ENCODE data around the gene PLA2G12B. TPM values are rescaled to one million over a fixed set of nuclear protein-coding genes. Genes with fewer than 3 reads are reported as not detected.

PLA2G12B gene
- total and polyA plus RNA-seq, 4 donors, result 31.9 to 60.2 (median 47.3) TPM

- no peak overlapping the region for H3K9ac ChIP-seq (ENCODE audit: low read depth in 1 of 2, low read length in 2 of 2)
- DNase-seq (ENCODE audit: low spot score), result no peak
- 94% methylated on average over 20 of the region's 20 CpGs for WGBS
- no peak for TF ChIP-seq TAF1 (conservative IDR thresholded peaks at IDR 0.05)
- no peak for TF ChIP-seq ZBTB33 (IDR thresholded peaks at IDR 0.05)
- TF ChIP-seq FOXA2 (IDR thresholded peaks at IDR 0.05), result no peak
- TF ChIP-seq GABPA (IDR thresholded peaks at IDR 0.05 in 1 of 2, conservative IDR thresholded peaks at IDR 0.05 in 1 of 2), result no peak
- no peak for TF ChIP-seq CTCF (IDR thresholded peaks at IDR 0.05; ENCODE audit: low read depth, low read length, missing input control)
- no peak for TF ChIP-seq YY1 (IDR thresholded peaks at IDR 0.05)
- H3K36me3 ChIP-seq (ENCODE audit: control insufficient read depth in 4 of 4, insufficient read depth in 3 of 4, low read depth in 1 of 4, low read length in 3 of 4), result peaks cover 9 to 36% (median 33%) of the 10 kb centered on the region in 4 donors
- peaks cover 0 to 10% (median 6%) of the 10 kb centered on the region in 4 donors for H3K4me1 ChIP-seq (ENCODE audit: control insufficient read depth in 4 of 4, insufficient read depth in 4 of 4, low read length in 3 of 4)
- H3K9me3 ChIP-seq (ENCODE audit: control insufficient read depth in 4 of 4, low read length in 3 of 4), result no peaks in the 10 kb centered on the region
- H3K4me3 ChIP-seq (ENCODE audit: low read depth in 1 of 3, low read length in 3 of 3), result no peak overlapping the region
- no peaks in the 10 kb centered on the region for H3K27me3 ChIP-seq (ENCODE audit: control insufficient read depth in 4 of 4, insufficient read depth in 4 of 4, low read length in 3 of 4)
- H3K27ac ChIP-seq (ENCODE audit: low read depth in 1 of 2, low read length in 2 of 2), result no peak overlapping the region
Measured at GRCh38 chr10:72932259-72933015, 22.2 kb downstream of the PLA2G12B start.

- Histone ChIP-seq H3K9ac (ENCODE audit: low read depth in 1 of 2, low read length in 2 of 2) (no peak overlapping the region), H3K4me1 (ENCODE audit: control insufficient read depth in 4 of 4, insufficient read depth in 4 of 4, low read length in 3 of 4) (peaks cover 1 to 13% (median 9%) of the 10 kb centered on the region in 4 donors), H3K9me3 (ENCODE audit: control insufficient read depth in 4 of 4, low read length in 3 of 4) (no peaks in the 10 kb centered on the region), H3K36me3 (ENCODE audit: control insufficient read depth in 4 of 4, insufficient read depth in 3 of 4, low read depth in 1 of 4, low read length in 3 of 4) (peaks cover 7 to 25% (median 21%) of the 10 kb centered on the region in 4 donors), H3K4me3 (ENCODE audit: low read depth in 1 of 3, low read length in 3 of 3) (no peak overlapping the region), H3K27ac (ENCODE audit: low read depth in 1 of 2, low read length in 2 of 2) (no peak overlapping the region), H3K27me3 (ENCODE audit: control insufficient read depth in 4 of 4, insufficient read depth in 4 of 4, low read length in 3 of 4) (no peaks in the 10 kb centered on the region)
- WGBS, result 87% methylated on average over 2 of the region's 2 CpGs
- no peak for DNase-seq (ENCODE audit: low spot score)
- TF ChIP-seq FOXA1 (IDR thresholded peaks at IDR 0.05) (no peak), YY1 (IDR thresholded peaks at IDR 0.05) (no peak), ATF3 (IDR thresholded peaks at IDR 0.05) (no peak), FOXA2 (IDR thresholded peaks at IDR 0.05) (no peak), RAD21 (IDR thresholded peaks at IDR 0.05) (no peak), HNF4G (IDR thresholded peaks at IDR 0.05) (no peak), MAX (IDR thresholded peaks at IDR 0.05) (no peak), CTCF (IDR thresholded peaks at IDR 0.05; ENCODE audit: low read depth, low read length, missing input control) (no peak), SP1 (IDR thresholded peaks at IDR 0.05) (no peak), TAF1 (conservative IDR thresholded peaks at IDR 0.05) (no peak), GABPA (IDR thresholded peaks at IDR 0.05 in 1 of 2, conservative IDR thresholded peaks at IDR 0.05 in 1 of 2) (no peak), NR2F2 (IDR thresholded peaks at IDR 0.05) (no peak), EGR1 (IDR thresholded peaks at IDR 0.05; ENCODE audit: low read depth in 2 of 2) (no peak), HNF4A (conservative IDR thresholded peaks at IDR 0.05) (no peak), RXRA (IDR thresholded peaks at IDR 0.05) (no peak), JUND (IDR thresholded peaks at IDR 0.05) (no peak), REST (IDR thresholded peaks at IDR 0.05) (no peak), ZBTB33 (IDR thresholded peaks at IDR 0.05) (no peak)
Measured at GRCh38 chr10:72930276-72930675, 24.3 kb downstream of the PLA2G12B start.
